BJ (cell line): ENCODE results near the gene SCN3B. TPM values are rescaled to one million over a fixed set of nuclear protein-coding genes. Genes with fewer than 3 reads are reported as not detected.

Experiments used
- CTCF ChIA-PET: fragments of 350-600 bp; formaldehyde crosslinking; extraction: SDS; loops from one replicate; lab custom pipeline; 2021; ENCODE audit warnings: antibody characterized with exemption, inconsistent platforms; lab: Yijun Ruan, JAX
- POLR2A ChIA-PET: fragments of 300-600 bp; sonication (Branson Sonifier 250); formaldehyde crosslinking; extraction: SDS; loops from one replicate; lab custom pipeline; 2021; ENCODE audit warnings: antibody characterized with exemption; lab: Charles Lee
- DNase-seq: peaks from one replicate; pipeline ENCODE4 v3.0.0-alpha.2; 2011; ENCODE audit warnings: low read depth
- H3K27me3 ChIP-seq: 2 replicates; pipeline ENCODE4 v1.6.0; 2011; ENCODE audit warnings: low read length; ENCODE audit not compliant: control insufficient read depth, insufficient read depth
- H3K36me3 ChIP-seq: 2 replicates; pipeline ENCODE4 v1.5.1; 2011; ENCODE audit warnings: low read length; ENCODE audit not compliant: control insufficient read depth, insufficient read depth
- H3K4me3 ChIP-seq: 2 replicates; pipeline ENCODE4 v1.5.1; 2011; ENCODE audit warnings: low read depth, mild to moderate bottlenecking, control low read depth, low read length
- CTCF ChIP-seq: IDR thresholded peaks from 2 replicates; pipeline ENCODE4 v1.5.1; 2011; ENCODE audit warnings: low read depth, mild to moderate bottlenecking, control low read depth, inconsistent platforms, low read length, moderate library complexity; ENCODE audit not compliant: insufficient read depth
- polyA plus RNA-seq: library from polyadenylated mRNA; depleted of rRNA; stranded (reverse); fragments of >200 nt; gene quantifications from 2 replicates; pipeline ENCODE4 v1.2.3, GENCODE V29; 2011

The SCN3B gene
- polyA plus RNA-seq, 1 experiment, result 0.18 TPM

DNA sequence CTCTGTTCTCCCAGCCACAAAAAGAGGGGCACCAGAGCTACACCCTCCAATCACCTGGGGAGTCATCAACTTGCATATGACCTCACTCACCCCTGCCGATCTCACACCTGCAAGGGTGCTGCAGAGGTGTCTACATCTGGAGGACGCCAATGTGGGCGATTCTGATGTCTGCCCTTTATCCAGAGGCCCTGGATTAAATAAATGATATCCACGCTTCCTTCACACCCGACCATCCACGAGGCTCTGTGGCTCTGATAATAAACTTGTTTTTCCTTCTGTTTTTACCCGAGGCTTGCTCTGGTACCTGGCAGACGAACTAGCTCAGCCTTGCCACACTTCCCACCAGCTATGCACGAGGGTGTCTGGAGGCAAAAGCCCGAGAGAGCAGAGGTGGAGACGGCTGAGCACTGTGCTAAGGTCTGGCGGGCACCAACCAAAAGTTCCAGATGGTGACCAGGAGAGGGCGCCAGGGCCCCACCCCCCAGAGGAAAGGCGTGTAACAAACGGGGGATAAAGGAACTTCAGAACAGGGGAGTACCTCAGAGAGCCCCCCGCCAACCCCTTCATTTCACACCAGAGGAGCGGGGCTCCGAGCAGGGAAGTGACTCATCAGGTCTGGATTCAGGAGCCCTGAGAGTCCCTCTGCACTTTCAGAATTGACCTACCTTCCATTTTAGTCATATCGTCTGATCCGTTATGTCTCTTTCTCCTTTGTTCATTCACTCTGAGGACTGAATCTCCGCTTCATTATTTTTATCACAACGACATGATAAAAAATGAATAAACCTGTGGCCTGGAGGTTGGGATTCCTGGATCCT, 13.5 kb downstream of the SCN3B start:
- Histone ChIP-seq H3K36me3 (no peaks in the 10 kb centered on the region), H3K4me3 (no peak overlapping the region), H3K27me3 (peaks cover 6% of the 10 kb centered on the region)
- no peak for DNase-seq
- ChIA-PET CTCF (interaction anchor here (0.6 to 13.3 kb wide), 17 partner anchors 9 to 79 kb away, joined by 3 to 207 read pairs (median 4); no protein-coding TSS in a partner anchor), POLR2A (no interaction called here)
- peak; percentile 91 for TF ChIP-seq CTCF

DNA sequence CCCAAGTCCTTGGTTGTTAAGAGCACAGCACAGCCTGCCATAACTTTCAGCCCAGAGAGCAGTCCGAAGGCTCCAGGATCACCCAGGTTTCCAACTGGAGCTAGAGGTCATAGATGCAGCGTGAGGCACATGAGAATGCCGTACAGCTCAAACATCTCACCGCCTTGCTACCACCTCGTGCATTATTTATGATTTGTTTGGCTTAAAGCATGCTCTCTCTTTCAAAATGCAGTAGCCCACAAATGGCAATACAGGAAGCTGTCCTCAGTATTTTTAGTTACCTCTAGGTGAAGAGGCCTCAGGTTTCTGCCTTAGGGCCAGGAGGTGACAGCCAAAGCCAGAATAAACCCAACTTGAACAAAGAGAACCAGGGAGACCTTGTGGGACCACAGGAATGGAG, 14.4 kb downstream of the SCN3B start:
- ChIA-PET CTCF (interaction anchor here (0.6 to 13.3 kb wide), 12 partner anchors 9 to 76 kb away, joined by 3 to 207 read pairs (median 4); no protein-coding TSS in a partner anchor), POLR2A (no interaction called here)
- no peaks in the 10 kb centered on the region for H3K36me3 ChIP-seq
- TF ChIP-seq CTCF, result no peak
- H3K4me3 ChIP-seq, result no peak overlapping the region
- peaks cover 4% of the 10 kb centered on the region for H3K27me3 ChIP-seq
- no peak for DNase-seq

- H3K27me3 ChIP-seq, result 0 out of 2 replicates have a peak, but pooled peaks cover 4% of the 10 kb centered on the region
- no peak for DNase-seq
- peaks cover 3% of the 10 kb centered on the region; the same call in 1 of the 2 replicates for H3K36me3 ChIP-seq
- ChIA-PET CTCF (interaction anchor here (1.5 to 2.4 kb wide), 2 partner anchors 10 to 77 kb away, joined by 4 to 12 read pairs; no protein-coding TSS in a partner anchor), POLR2A (no interaction called here)
- no peak for TF ChIP-seq CTCF
- H3K4me3 ChIP-seq, result no peak overlapping the region
These were observed 24.3 kb downstream of the SCN3B start for GRCh38 chr11:123630126-123630608.

GRCh38 chr11:123628936-123629683, 25.3 kb downstream of the SCN3B start:
- H3K36me3 ChIP-seq, result peaks cover 3% of the 10 kb centered on the region; the same call in 1 of the 2 replicates
- POLR2A ChIA-PET, result no interaction called here
- H3K4me3 ChIP-seq, result no peak overlapping the region
- TF ChIP-seq CTCF, result no peak
- H3K27me3 ChIP-seq, result 0 out of 2 replicates have a peak, but pooled peaks cover 4% of the 10 kb centered on the region
- CTCF ChIA-PET, result interaction anchor here (0.7 to 1.1 kb wide), 3 partner anchors 23 to 79 kb away, joined by 3 to 4 read pairs (median 3); no protein-coding TSS in a partner anchor
- DNase-seq, result no peak

- H3K27me3 ChIP-seq, result no peaks in the 10 kb centered on the region
- ChIA-PET CTCF (no interaction called here), POLR2A (no interaction called here)
- no peak for DNase-seq
- peaks cover 10% of the 10 kb centered on the region for H3K36me3 ChIP-seq
- no peak overlapping the region for H3K4me3 ChIP-seq
- no peak for TF ChIP-seq CTCF
These were observed 29.4 kb downstream of the SCN3B start for GRCh38 chr11:123624974-123625373.
